Parathyroid adenoma (tissue), 2 donors: ENCODE data around the gene TGFB1.

Experiments used
- H2AFZ ChIP-seq: fragments of 300-600 bp; sonication (generic); one replicate; pipeline ENCODE4 v1.7.0; 2017; ENCODE audit warnings: antibody characterized with exemption, mild to moderate bottlenecking
- H3K27ac ChIP-seq: fragments of 300-600 bp; sonication (generic); one replicate; pipeline ENCODE4 v1.7.0; 2017
- H3K27me3 ChIP-seq: fragments of 300-600 bp; sonication (generic); one replicate; pipeline ENCODE4 v1.7.0; 2017; ENCODE audit warnings: low read length; ENCODE audit not compliant: control insufficient read depth, insufficient read depth
- H3K36me3 ChIP-seq: fragments of 300-600 bp; sonication (generic); one replicate; pipeline ENCODE4 v1.7.0; 2017; ENCODE audit warnings: low read length; ENCODE audit not compliant: control insufficient read depth, insufficient read depth
- H3K4me1 ChIP-seq: fragments of 300-600 bp; sonication (generic); one replicate; pipeline ENCODE4 v1.7.0; 2017; ENCODE audit warnings: control low read depth
- H3K4me2 ChIP-seq: fragments of 300-600 bp; sonication (generic); one replicate; pipeline ENCODE4 v1.7.0; 2017; ENCODE audit warnings: low read length
- H3K4me3 ChIP-seq: fragments of 300-600 bp; sonication (generic); one replicate; pipeline ENCODE4 v1.7.0; 2017; ENCODE audit warnings: low read depth, low read length
- H3K79me2 ChIP-seq: fragments of 300-600 bp; sonication (generic); one replicate; pipeline ENCODE4 v1.7.0; 2017; ENCODE audit warnings: control low read depth
- H3K9ac ChIP-seq: fragments of 300-600 bp; sonication (generic); one replicate; pipeline ENCODE4 v1.7.0; 2017; ENCODE audit warnings: mild to moderate bottlenecking
- H3K9me3 ChIP-seq: fragments of 300-600 bp; sonication (generic); one replicate; pipeline ENCODE4 v1.7.0; 2017; ENCODE audit warnings: low read length; ENCODE audit not compliant: control insufficient read depth
- CTCF ChIP-seq: fragments of 300-600 bp; sonication (generic); IDR thresholded peaks from one replicate; pipeline ENCODE4 v1.7.0; 2017; ENCODE audit warnings: antibody characterized with exemption, mild to moderate bottlenecking
- donor health status: primary hyperparathyroidism.

Gene TGFB1

GRCh38 chr19:41355035-41355434 lies 1.3 kb upstream of the TGFB1 start:
- H3K4me1 ChIP-seq: no peaks in the 10 kb centered on the region
- peak overlapping the region; percentile 8 for H3K27ac ChIP-seq
- no peak overlapping the region for H2AFZ ChIP-seq
- H3K4me3 ChIP-seq: no peak overlapping the region
- TF ChIP-seq CTCF: no peak
- no peak overlapping the region for H3K9ac ChIP-seq
- no peak overlapping the region for H3K4me2 ChIP-seq
- H3K79me2 ChIP-seq: no peaks in the 10 kb centered on the region
- H3K36me3 ChIP-seq: no peaks in the 10 kb centered on the region
- H3K27me3 ChIP-seq: no peaks in the 10 kb centered on the region
- H3K9me3 ChIP-seq: no peaks in the 10 kb centered on the region

- Histone ChIP-seq H3K36me3 (no peaks in the 10 kb centered on the region), H3K4me3 (no peak overlapping the region), H3K27ac (no peak overlapping the region), H2AFZ (peak overlapping the region; percentile 65), H3K9ac (no peak overlapping the region), H3K27me3 (no peaks in the 10 kb centered on the region), H3K4me1 (no peaks in the 10 kb centered on the region), H3K9me3 (no peaks in the 10 kb centered on the region), H3K79me2 (no peaks in the 10 kb centered on the region), H3K4me2 (peak overlapping the region; percentile 97)
- no peak for TF ChIP-seq CTCF
These were observed 726 bp upstream of the TGFB1 start for GRCh38 chr19:41354343-41354953.

GRCh38 chr19:41352609-41353465 lies 885 bp downstream of the TGFB1 start:
- H3K9me3 ChIP-seq: no peaks in the 10 kb centered on the region
- no peaks in the 10 kb centered on the region for H3K79me2 ChIP-seq
- H3K27me3 ChIP-seq: no peaks in the 10 kb centered on the region
- TF ChIP-seq CTCF: peak; percentile 47
- no peaks in the 10 kb centered on the region for H3K36me3 ChIP-seq
- H2AFZ ChIP-seq: peak overlapping the region; percentile 65
- H3K4me3 ChIP-seq: peak overlapping the region; percentile 77
- peak overlapping the region; percentile 97 for H3K4me2 ChIP-seq
- no peak overlapping the region for H3K9ac ChIP-seq
- H3K4me1 ChIP-seq: no peaks in the 10 kb centered on the region
- no peak overlapping the region for H3K27ac ChIP-seq

DNA sequence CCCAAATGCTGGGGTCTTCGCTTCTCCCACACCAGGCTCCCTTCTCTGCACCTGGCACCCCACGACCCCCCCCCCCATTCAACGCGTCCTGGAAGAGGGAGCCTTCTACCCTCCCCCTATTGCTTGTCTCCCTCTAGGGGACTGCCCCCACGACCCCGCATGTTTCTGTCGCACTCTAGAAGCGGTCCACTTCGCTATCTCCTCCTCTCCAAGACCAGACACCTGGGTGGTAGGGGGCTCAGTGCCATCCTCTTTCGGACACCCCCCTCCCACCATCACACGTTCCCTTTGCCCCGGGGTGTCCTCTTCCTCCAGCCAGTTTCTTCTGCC lies 1.5 kb downstream of the TGFB1 start:
- Histone ChIP-seq H3K4me1 (no peaks in the 10 kb centered on the region), H3K4me3 (peak overlapping the region; percentile 77), H3K36me3 (no peaks in the 10 kb centered on the region), H3K9ac (no peak overlapping the region), H3K79me2 (no peaks in the 10 kb centered on the region), H2AFZ (peak overlapping the region; percentile 73), H3K9me3 (no peaks in the 10 kb centered on the region), H3K27ac (no peak overlapping the region), H3K4me2 (peak overlapping the region; percentile 97), H3K27me3 (no peaks in the 10 kb centered on the region)
- no peak for TF ChIP-seq CTCF
